Measurements from ENCODE around the gene NUP43.

NUP43 gene

DNA sequence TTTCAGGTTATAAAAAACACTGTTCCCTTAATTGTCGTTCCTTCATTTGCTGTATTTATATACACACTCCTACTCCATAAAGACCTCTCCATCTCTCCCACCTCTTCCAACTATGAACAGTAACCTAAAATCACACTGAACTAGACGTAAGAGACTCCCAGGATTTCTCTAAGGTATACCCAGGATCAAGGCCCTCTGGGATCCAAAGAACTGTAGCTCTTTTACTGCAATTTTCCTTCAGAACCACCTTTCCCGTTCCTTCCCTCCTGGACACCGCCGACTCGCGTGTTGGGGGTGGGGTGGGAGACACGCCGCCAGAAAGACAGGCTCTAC lies 29.1 kb downstream of the NUP43 start:
- DNase-seq (ENCODE audit: low read depth in 2 of 2) = no peak
- TF ChIP-seq, protein P1, sequence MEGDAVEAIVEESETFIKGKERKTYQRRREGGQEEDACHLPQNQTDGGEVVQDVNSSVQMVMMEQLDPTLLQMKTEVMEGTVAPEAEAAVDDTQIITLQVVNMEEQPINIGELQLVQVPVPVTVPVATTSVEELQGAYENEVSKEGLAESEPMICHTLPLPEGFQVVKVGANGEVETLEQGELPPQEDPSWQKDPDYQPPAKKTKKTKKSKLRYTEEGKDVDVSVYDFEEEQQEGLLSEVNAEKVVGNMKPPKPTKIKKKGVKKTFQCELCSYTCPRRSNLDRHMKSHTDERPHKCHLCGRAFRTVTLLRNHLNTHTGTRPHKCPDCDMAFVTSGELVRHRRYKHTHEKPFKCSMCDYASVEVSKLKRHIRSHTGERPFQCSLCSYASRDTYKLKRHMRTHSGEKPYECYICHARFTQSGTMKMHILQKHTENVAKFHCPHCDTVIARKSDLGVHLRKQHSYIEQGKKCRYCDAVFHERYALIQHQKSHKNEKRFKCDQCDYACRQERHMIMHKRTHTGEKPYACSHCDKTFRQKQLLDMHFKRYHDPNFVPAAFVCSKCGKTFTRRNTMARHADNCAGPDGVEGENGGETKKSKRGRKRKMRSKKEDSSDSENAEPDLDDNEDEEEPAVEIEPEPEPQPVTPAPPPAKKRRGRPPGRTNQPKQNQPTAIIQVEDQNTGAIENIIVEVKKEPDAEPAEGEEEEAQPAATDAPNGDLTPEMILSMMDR (IDR thresholded peaks at IDR 0.05; ENCODE audit: low read depth, low read length) = no peak
- peak overlapping the region; percentile 83 to 96 for H3K4me3 ChIP-seq (replicated peaks in 1 of 2; ENCODE audit: low read depth in 2 of 2, low read length in 2 of 2)

DNA sequence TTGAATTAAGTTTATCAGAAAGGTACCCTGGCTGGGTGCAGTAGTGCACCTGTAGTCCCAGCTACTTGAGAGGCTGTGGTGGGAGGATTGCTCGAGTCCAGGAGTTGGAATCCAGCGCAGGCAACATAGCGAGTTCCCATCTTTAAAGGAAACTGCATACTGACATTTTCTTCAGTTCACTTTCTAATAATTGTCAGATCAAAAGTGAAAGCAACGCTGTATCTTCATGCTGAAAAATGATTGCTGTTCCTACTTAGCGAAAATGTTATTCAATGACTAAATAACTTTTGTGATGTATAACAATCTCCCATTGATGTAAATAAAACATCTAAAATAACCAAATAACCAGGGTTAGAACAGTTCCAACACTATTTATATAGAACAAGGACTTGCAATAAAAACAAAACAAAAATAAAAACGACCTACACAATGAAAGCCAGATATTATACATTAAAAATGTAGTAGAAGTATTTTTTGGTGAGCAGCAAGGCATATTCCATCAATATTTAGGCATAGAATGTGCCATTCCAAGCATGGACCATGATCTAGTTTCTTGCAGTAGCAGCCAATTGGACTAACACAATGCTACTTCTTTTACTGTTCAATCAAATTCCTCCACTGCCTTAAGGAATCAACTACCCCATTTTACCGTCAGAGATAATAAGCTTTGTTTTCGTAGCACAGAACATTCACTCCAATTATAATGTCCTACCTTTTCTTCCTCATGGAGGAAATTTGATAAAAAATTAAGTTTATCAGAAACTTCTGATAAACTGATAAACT lies 30.0 kb downstream of the NUP43 start:
- DNase-seq (ENCODE audit: low read depth in 2 of 2) = peak; percentile 23 to 27
- TF ChIP-seq, protein P1 (IDR thresholded peaks at IDR 0.05; ENCODE audit: low read depth, low read length) = no peak
- peak overlapping the region; percentile 3 to 96 for H3K4me3 ChIP-seq (replicated peaks in 1 of 2; ENCODE audit: low read depth in 2 of 2, low read length in 2 of 2)

DNA sequence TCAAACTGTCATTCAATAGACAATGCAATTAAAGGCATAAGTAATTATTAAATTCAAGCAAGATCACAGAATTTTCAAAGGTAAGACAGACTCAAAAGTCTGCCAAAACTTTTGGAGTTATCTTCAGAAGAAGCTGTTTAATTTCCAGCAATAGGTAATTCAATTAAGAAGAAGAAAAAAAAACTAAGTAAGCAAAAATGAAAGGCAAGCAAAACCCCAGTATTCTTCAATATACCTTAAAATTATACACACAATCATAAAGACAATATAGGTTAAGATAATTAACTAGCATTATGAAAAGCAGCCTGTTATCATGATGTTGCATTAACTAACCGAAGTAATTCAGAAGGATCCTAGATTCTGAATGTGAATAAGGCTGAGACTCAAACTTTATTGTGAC lies 31.9 kb downstream of the NUP43 start:
- no peak overlapping the region for H3K4me3 ChIP-seq (replicated peaks in 1 of 2; ENCODE audit: low read depth in 2 of 2, low read length in 2 of 2)
- no peak for DNase-seq (ENCODE audit: low read depth in 2 of 2)
- TF ChIP-seq, protein P1 (IDR thresholded peaks at IDR 0.05; ENCODE audit: low read depth, low read length) = no peak

DNA sequence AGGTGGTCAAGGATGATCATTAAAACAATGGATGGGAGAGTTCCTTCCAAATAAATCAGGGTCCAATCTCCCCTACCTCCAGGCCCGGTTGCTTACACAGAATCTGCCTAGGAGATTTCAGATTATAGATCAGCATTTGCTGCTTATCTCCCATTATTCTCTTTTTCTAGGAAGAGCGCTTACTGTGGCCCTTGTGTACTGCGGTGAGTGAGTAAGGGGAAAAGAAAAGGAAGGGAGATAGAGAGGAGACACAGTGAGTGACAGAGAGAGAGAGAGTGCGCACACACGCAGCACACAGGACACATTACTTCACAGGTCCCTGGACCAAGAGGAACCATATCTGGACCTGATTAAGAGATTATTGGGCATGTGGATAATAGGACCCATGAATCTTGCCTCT lies 34.6 kb downstream of the NUP43 start:
- no peak overlapping the region for H3K4me3 ChIP-seq (replicated peaks in 1 of 2; ENCODE audit: low read depth in 2 of 2, low read length in 2 of 2)
- no peak for DNase-seq (ENCODE audit: low read depth in 2 of 2)
- TF ChIP-seq, protein P1 (IDR thresholded peaks at IDR 0.05; ENCODE audit: low read depth, low read length) = no peak

DNA sequence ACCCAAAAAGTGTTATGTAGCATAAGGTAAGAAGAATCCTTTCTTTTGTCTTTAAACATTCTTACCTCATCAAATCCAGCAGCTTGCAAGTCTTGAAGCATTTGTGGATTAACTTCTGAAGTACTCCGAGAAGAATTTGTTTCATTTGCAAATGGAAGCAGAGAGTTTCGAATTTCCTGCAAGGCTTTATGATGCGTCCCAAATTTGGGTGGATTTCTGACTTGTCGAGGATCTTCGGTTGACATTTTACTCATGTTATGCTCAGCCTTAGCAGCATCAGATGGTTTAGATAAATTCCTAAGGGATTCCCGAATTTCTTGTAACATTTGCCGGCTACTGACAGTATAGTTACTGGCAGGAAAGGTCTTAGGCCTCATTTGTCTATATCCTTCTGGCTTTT lies 44.6 kb downstream of the NUP43 start:
- no peak overlapping the region for H3K4me3 ChIP-seq (replicated peaks in 1 of 2; ENCODE audit: low read depth in 2 of 2, low read length in 2 of 2)
- peak in 1 of 2 donors; percentile 14 for DNase-seq (ENCODE audit: low read depth in 2 of 2)
- TF ChIP-seq, protein P1 (IDR thresholded peaks at IDR 0.05; ENCODE audit: low read depth, low read length) = no peak

DNA sequence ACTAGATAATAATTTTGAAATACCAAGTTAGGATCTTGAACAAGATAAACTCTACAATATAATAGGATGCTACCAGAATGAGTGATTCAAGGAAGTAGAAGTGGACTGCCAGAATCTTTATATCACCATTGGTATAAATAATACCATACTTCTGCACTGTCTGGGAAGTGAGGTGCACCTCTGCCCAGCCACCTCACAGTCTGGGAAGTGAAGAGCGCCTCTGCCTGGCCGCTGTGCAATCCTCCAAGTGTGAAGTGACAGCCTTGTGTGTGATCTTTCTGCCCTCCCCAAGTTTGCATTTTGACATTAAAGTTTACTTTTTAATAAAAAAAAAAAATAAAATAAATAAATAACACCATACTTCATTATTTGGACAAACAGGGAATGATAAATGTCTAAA lies 47.2 kb downstream of the NUP43 start:
- TF ChIP-seq, protein P1 (IDR thresholded peaks at IDR 0.05; ENCODE audit: low read depth, low read length) = no peak
- no peak overlapping the region for H3K4me3 ChIP-seq (replicated peaks in 1 of 2; ENCODE audit: low read depth in 2 of 2, low read length in 2 of 2)
- no peak for DNase-seq (ENCODE audit: low read depth in 2 of 2)

DNA sequence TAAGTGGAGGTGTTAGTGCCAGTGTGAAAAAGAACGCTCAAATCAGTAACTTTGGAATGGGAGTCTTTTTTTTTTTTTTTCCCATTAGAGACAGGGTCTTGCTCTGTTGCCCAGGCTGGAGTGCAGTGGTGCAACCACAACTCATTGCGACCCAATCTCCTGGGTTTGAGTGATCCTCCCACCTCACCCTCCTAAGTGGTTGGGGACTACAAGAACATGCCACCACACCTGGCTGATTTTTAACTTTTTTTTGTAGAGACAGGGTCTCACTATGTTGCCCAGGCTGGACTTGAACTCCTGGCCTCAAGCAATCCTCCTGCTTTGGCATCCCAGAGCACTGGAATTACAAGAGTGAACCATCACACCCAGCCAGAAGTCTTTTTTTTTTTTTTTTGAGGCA lies 48.2 kb downstream of the NUP43 start:
- no peak for DNase-seq (ENCODE audit: low read depth in 2 of 2)
- TF ChIP-seq, protein P1 (IDR thresholded peaks at IDR 0.05; ENCODE audit: low read depth, low read length) = no peak
- no peak overlapping the region for H3K4me3 ChIP-seq (replicated peaks in 1 of 2; ENCODE audit: low read depth in 2 of 2, low read length in 2 of 2)

Data from cardiac fibroblast (primary cell).